ENCODE data around the gene TBC1D17. TPM values are rescaled to one million over a fixed set of nuclear protein-coding genes. Genes with fewer than 3 reads are reported as not detected.

Gene TBC1D17
- total and polyA plus RNA-seq, 2 of the 13 experiments (the other 11 are each of a cell fraction or from before 2014, with no cell fraction given) = 9.7 to 16.9 TPM

GRCh38 chr19:49929611-49930482, 52.3 kb downstream of the TBC1D17 start (continued):
- peak; percentile 93 for TF ChIP-seq PBX2 (CRISPR knock-in tag; IDR thresholded peaks at IDR 0.05)
- no peak; the same call in 1 of the 2 replicates for TF ChIP-seq KDM5A (IDR thresholded peaks at IDR 0.05; ENCODE audit: borderline replicate concordance, low read length)
- TF ChIP-seq ZFY (CRISPR knock-in tag; IDR thresholded peaks at IDR 0.05) = peak; percentile 56; the same call in 1 of the 2 replicates
- no peak for TF ChIP-seq ZNF816 (CRISPR knock-in tag; IDR thresholded peaks at IDR 0.05; ENCODE audit: borderline replicate concordance)
- peak; percentile 64; the same call in 1 of the 2 replicates for TF ChIP-seq TARDBP (CRISPR knock-in tag; IDR thresholded peaks at IDR 0.05)

- TF ChIP-seq PITX1 (CRISPR knock-in tag; IDR thresholded peaks at IDR 0.05) (no peak), REST (IDR thresholded peaks at IDR 0.05; ENCODE audit: borderline replicate concordance in 1 of 2, low read depth in 1 of 2, low read length in 2 of 2) (no peak), HOXA5 (CRISPR knock-in tag; IDR thresholded peaks at IDR 0.05) (no peak), IRF9 (CRISPR knock-in tag; IDR thresholded peaks at IDR 0.05; ENCODE audit: borderline replicate concordance) (no peak), ZFP1 (CRISPR knock-in tag; IDR thresholded peaks at IDR 0.05) (no peak), AGO2 (optimal IDR thresholded peaks at IDR 0.05; ENCODE audit: low read depth, low read length) (peak; percentile 36), CERS6 (CRISPR knock-in tag; IDR thresholded peaks at IDR 0.05) (no peak), FLYWCH1 (CRISPR knock-in tag; IDR thresholded peaks at IDR 0.05) (no peak), HDAC2 (CRISPR knock-in tag; IDR thresholded peaks at IDR 0.05) (no peak), POLR2A (IDR thresholded peaks at IDR 0.05; ENCODE audit: insufficient read depth in 1 of 2, low read depth in 2 of 2, low read length in 2 of 2) (0 out of 4 replicates have a peak, but pooled peaks of 1 of the 2 experiments have one; percentile 5)
- no peaks in the 10 kb centered on the region for H4K20me1 ChIP-seq (ENCODE audit: insufficient read depth, low read length)
- ChIA-PET CTCF (ENCODE audit: low intra/inter-chr PET ratio, low total read pairs) (no interaction called here), POLR2A (interaction anchor here (0.7 to 3.5 kb wide), 12 partner anchors 8 to 164 kb away, joined by 3 to 22 read pairs (median 8); partner anchors contain the start of genes AKT1S1, AP2A1, PTOV1 and TBC1D17)
- H3K9ac ChIP-seq (ENCODE audit: insufficient read depth, low read depth, low read length) = no peak overlapping the region
- in situ Hi-C loops (cut with HindIII; ENCODE audit: extremely low pct_ligation_motif_present, low pct_unique_long_range_greater_than_20kb) = no loop called here
- FAIRE-seq (no peak), DNase-seq (ENCODE audit: low spot score) (no peak), ATAC-seq (no peak)
- H3K9me3 ChIP-seq (ENCODE audit: low read length) = no peaks in the 10 kb centered on the region
- H3K27me3 ChIP-seq (ENCODE audit: control insufficient read depth in 1 of 2, insufficient read depth in 2 of 2, low read length in 2 of 2) = no peaks in the 10 kb centered on the region; a peak in 1 of 5 replicates
- H3K4me1 ChIP-seq (ENCODE audit: insufficient read depth, low read length) = peaks cover 27% of the 10 kb centered on the region
- H3K4me2 ChIP-seq (ENCODE audit: low read depth, low read length) = peak overlapping the region; percentile 14; the same call in 1 of the 2 replicates
- no peak overlapping the region for H3K27ac ChIP-seq (ENCODE audit: extremely low read length, insufficient read depth, low read length)
- no peak overlapping the region for H2AFZ ChIP-seq (ENCODE audit: low read length)
- intact Hi-C loops (cut with micrococcal nuclease; ENCODE audit: unreplicated experiment) = no loop called here
- H3K4me3 ChIP-seq (replicated peaks in 1 of 3; ENCODE audit: insufficient read depth in 1 of 3, low read depth in 2 of 3, low read length in 3 of 3) = no peak overlapping the region
- peaks cover 7 to 16% of the 10 kb centered on the region in 2 experiments; a peak in 4 of 5 replicates for H3K36me3 ChIP-seq (replicated peaks in 1 of 2; ENCODE audit: control insufficient read depth in 1 of 2, insufficient read depth in 2 of 2, low read length in 2 of 2)
- WGBS (ENCODE audit: low lambda C conversion rate) = 91% methylated on average over 11 of the region's 15 CpGs
- H3K79me2 ChIP-seq (ENCODE audit: insufficient read depth, low read length) = peaks cover 29% of the 10 kb centered on the region
- no TSS peak for BruUV-seq (replicated peaks)
Measured at GRCh38 chr19:49930483-49931011, 53.0 kb downstream of the TBC1D17 start.
